ENCODE results near the gene ZNF507.

DNA sequence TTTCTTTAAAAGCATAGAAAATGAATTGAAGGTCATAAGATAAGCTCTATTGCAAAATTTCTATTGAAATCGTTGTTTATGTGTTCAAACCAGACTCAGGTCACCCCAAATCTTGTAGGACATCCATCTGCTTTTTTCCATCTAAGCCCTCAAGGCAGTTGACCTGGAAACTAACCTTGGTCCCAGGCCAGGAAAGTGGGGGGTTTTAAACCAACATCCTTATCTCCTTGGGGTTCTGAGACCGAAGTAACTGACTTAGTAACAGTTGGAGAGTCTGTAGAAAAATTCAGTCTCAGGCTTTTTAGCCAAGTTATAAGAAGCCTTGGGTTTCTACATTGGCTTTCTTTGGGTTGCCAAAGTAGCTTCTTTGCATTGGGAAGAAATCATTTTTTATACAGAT is 23.4 kb downstream of the ZNF507 start:
- TF ChIP-seq, protein P1, sequence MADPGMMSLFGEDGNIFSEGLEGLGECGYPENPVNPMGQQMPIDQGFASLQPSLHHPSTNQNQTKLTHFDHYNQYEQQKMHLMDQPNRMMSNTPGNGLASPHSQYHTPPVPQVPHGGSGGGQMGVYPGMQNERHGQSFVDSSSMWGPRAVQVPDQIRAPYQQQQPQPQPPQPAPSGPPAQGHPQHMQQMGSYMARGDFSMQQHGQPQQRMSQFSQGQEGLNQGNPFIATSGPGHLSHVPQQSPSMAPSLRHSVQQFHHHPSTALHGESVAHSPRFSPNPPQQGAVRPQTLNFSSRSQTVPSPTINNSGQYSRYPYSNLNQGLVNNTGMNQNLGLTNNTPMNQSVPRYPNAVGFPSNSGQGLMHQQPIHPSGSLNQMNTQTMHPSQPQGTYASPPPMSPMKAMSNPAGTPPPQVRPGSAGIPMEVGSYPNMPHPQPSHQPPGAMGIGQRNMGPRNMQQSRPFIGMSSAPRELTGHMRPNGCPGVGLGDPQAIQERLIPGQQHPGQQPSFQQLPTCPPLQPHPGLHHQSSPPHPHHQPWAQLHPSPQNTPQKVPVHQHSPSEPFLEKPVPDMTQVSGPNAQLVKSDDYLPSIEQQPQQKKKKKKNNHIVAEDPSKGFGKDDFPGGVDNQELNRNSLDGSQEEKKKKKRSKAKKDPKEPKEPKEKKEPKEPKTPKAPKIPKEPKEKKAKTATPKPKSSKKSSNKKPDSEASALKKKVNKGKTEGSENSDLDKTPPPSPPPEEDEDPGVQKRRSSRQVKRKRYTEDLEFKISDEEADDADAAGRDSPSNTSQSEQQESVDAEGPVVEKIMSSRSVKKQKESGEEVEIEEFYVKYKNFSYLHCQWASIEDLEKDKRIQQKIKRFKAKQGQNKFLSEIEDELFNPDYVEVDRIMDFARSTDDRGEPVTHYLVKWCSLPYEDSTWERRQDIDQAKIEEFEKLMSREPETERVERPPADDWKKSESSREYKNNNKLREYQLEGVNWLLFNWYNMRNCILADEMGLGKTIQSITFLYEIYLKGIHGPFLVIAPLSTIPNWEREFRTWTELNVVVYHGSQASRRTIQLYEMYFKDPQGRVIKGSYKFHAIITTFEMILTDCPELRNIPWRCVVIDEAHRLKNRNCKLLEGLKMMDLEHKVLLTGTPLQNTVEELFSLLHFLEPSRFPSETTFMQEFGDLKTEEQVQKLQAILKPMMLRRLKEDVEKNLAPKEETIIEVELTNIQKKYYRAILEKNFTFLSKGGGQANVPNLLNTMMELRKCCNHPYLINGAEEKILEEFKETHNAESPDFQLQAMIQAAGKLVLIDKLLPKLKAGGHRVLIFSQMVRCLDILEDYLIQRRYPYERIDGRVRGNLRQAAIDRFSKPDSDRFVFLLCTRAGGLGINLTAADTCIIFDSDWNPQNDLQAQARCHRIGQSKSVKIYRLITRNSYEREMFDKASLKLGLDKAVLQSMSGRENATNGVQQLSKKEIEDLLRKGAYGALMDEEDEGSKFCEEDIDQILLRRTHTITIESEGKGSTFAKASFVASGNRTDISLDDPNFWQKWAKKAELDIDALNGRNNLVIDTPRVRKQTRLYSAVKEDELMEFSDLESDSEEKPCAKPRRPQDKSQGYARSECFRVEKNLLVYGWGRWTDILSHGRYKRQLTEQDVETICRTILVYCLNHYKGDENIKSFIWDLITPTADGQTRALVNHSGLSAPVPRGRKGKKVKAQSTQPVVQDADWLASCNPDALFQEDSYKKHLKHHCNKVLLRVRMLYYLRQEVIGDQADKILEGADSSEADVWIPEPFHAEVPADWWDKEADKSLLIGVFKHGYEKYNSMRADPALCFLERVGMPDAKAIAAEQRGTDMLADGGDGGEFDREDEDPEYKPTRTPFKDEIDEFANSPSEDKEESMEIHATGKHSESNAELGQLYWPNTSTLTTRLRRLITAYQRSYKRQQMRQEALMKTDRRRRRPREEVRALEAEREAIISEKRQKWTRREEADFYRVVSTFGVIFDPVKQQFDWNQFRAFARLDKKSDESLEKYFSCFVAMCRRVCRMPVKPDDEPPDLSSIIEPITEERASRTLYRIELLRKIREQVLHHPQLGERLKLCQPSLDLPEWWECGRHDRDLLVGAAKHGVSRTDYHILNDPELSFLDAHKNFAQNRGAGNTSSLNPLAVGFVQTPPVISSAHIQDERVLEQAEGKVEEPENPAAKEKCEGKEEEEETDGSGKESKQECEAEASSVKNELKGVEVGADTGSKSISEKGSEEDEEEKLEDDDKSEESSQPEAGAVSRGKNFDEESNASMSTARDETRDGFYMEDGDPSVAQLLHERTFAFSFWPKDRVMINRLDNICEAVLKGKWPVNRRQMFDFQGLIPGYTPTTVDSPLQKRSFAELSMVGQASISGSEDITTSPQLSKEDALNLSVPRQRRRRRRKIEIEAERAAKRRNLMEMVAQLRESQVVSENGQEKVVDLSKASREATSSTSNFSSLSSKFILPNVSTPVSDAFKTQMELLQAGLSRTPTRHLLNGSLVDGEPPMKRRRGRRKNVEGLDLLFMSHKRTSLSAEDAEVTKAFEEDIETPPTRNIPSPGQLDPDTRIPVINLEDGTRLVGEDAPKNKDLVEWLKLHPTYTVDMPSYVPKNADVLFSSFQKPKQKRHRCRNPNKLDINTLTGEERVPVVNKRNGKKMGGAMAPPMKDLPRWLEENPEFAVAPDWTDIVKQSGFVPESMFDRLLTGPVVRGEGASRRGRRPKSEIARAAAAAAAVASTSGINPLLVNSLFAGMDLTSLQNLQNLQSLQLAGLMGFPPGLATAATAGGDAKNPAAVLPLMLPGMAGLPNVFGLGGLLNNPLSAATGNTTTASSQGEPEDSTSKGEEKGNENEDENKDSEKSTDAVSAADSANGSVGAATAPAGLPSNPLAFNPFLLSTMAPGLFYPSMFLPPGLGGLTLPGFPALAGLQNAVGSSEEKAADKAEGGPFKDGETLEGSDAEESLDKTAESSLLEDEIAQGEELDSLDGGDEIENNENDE (IDR thresholded peaks at IDR 0.05; ENCODE audit: low read depth, low read length): no peak
- TF ChIP-seq CBX3 (IDR thresholded peaks at IDR 0.05; ENCODE audit: borderline replicate concordance in 1 of 2, low read length in 2 of 2) (no peak), EP300 (IDR thresholded peaks at IDR 0.05; ENCODE audit: low read length) (no peak; the same call in 1 of the 2 replicates), ZC3H11A (IDR thresholded peaks at IDR 0.05; ENCODE audit: low read depth, low read length) (no peak), TGIF2 (CRISPR knock-in tag; IDR thresholded peaks at IDR 0.05) (no peak), FOXA3 (CRISPR knock-in tag; conservative IDR thresholded peaks at IDR 0.05 in 1 of 2, IDR thresholded peaks at IDR 0.05 in 1 of 2) (no peak)
- TF ChIP-seq, protein P2, sequence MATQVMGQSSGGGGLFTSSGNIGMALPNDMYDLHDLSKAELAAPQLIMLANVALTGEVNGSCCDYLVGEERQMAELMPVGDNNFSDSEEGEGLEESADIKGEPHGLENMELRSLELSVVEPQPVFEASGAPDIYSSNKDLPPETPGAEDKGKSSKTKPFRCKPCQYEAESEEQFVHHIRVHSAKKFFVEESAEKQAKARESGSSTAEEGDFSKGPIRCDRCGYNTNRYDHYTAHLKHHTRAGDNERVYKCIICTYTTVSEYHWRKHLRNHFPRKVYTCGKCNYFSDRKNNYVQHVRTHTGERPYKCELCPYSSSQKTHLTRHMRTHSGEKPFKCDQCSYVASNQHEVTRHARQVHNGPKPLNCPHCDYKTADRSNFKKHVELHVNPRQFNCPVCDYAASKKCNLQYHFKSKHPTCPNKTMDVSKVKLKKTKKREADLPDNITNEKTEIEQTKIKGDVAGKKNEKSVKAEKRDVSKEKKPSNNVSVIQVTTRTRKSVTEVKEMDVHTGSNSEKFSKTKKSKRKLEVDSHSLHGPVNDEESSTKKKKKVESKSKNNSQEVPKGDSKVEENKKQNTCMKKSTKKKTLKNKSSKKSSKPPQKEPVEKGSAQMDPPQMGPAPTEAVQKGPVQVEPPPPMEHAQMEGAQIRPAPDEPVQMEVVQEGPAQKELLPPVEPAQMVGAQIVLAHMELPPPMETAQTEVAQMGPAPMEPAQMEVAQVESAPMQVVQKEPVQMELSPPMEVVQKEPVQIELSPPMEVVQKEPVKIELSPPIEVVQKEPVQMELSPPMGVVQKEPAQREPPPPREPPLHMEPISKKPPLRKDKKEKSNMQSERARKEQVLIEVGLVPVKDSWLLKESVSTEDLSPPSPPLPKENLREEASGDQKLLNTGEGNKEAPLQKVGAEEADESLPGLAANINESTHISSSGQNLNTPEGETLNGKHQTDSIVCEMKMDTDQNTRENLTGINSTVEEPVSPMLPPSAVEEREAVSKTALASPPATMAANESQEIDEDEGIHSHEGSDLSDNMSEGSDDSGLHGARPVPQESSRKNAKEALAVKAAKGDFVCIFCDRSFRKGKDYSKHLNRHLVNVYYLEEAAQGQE (IDR thresholded peaks at IDR 0.05; ENCODE audit: borderline replicate concordance): no peak
- TF ChIP-seq, protein P2 (CRISPR knock-in tag; IDR thresholded peaks at IDR 0.05; ENCODE audit: low read depth): no peak
